ENCODE measurements around the gene UBR1.

- TF ChIP-seq, protein P1, sequence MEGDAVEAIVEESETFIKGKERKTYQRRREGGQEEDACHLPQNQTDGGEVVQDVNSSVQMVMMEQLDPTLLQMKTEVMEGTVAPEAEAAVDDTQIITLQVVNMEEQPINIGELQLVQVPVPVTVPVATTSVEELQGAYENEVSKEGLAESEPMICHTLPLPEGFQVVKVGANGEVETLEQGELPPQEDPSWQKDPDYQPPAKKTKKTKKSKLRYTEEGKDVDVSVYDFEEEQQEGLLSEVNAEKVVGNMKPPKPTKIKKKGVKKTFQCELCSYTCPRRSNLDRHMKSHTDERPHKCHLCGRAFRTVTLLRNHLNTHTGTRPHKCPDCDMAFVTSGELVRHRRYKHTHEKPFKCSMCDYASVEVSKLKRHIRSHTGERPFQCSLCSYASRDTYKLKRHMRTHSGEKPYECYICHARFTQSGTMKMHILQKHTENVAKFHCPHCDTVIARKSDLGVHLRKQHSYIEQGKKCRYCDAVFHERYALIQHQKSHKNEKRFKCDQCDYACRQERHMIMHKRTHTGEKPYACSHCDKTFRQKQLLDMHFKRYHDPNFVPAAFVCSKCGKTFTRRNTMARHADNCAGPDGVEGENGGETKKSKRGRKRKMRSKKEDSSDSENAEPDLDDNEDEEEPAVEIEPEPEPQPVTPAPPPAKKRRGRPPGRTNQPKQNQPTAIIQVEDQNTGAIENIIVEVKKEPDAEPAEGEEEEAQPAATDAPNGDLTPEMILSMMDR (IDR thresholded peaks at IDR 0.05) = no peak
- no peak for TF ChIP-seq POLR2A (IDR thresholded peaks at IDR 0.05)
Observed at GRCh38 chr15:42932833-42933515, 172.9 kb downstream of the UBR1 start.
